Urothelium cell line (cell line): ENCODE data around the gene LTBP2.
A peak's percentile ranks its signal among the peaks of the same experiment; 100 is the strongest.

ENCODE experiments used
- DNase-seq: peaks from one replicate; pipeline ENCODE4 v3.0.0; 2011; ENCODE audit warnings: low spot score, mixed read lengths
- FAIRE-seq: peaks from 2 replicates; lab custom pipeline; 2011; peaks lifted over from hg19 to GRCh38; lab: Jason Lieb, UNC

The LTBP2 gene

DNA sequence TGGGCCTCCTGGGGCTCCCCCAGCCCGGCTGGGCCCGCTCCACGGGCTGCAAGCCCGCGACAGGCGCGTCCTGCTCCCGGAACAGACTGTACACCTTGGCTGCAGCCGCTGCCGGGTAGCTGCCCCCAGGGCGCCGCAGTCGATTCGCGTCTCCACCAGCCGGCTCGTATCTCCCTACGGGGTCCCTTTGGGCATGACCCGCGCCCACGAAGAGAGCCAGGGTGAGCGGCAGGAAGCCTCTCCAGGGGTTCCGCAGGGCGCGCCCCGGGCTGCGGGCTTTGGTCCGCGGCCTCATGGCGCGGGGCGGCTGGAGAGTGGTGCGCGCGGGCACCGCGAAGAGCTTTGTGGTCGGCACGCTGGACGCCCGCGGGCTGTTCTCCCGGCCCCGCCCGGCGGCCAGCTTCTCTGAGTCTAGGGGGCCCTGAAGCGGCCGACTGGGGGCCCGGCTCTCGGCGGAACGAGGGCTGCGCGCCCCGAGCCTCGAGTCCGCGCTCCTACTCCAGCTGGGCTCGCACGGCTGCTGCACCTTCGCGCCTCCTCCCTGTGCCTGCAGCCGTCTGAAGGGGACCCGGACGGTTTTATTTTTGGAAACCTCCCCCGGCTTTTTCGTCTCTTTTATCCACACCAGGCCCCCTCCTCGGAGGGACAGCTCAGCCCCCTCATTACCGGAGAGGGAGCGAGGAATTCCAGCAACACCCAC is at the start of gene LTBP2:
Gene LTBP2, minus strand, starts transcription at position 588 of the 700 bp plus-strand sequence. Its CDS starts 293 bp downstream, at position 295.
- FAIRE-seq (no peak), DNase-seq (no peak)

DNA sequence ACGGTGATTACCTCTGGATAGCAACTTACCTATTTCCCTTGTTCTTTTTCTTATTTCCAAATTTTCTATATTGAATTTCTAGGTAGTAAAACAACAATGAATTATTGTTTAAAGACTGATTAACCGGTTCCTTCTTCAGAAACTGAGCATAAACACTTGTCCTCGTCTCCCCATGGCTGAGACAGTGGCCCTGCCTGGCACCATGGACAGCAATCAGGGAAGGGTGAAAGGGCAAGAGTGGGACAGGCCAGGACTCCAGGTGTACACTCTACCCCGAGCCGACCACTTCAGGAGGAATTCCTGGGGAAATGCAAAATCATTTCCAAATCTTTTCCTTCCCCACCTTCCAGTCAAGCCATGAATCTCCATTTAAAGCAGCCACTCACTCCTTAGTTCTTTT is 48.8 kb upstream of the LTBP2 start:
- DNase-seq (no peak), FAIRE-seq (no peak)

DNA sequence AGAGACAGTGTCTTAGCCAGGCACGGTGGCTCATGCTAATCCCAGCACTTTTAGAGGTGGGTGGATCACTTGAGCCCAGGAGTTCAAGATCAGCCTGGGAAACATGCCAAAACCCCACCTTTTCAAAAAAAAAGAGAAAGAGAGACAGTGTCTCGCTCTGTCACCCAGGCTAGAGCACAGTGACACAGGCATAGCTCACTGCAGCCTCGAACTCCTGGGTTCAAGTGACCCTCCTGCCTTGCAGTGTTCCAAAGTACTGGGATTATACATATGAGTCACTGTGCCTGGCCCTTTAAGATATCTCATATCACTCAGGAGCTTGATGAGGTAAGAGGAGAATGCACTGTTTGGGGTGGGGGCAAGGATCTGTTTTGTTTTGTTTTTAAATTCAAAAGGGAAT is 48.1 kb upstream of the LTBP2 start:
- DNase-seq (no peak), FAIRE-seq (no peak)

DNA sequence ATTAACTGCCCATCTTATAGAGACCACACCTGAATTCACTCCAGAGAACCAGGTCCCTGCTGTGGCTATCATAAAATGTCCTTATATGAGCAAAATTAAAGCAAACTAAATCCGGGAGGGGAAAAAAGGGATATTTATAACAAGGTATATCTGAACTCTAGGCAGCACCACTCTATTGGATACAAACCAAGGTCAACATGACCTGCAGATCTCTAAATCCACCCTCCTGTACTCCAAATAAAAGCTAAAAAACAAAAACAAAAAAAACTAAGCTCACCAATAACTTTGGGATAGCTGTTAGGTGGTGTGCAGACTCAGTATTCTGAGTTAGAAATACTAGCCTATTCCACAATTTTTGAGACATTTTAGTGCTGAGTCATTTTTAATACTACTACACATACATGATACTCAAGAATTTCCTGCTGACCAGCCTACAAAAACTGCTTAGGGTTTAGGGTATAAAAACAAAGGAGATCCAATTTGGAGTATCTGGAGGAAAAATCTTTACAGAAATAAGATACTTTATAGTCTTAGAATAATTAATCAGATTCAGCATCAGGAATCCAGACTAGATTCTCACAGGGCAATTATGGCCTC is 46.6 kb upstream of the LTBP2 start:
- no peak for DNase-seq
- FAIRE-seq = no peak

DNA sequence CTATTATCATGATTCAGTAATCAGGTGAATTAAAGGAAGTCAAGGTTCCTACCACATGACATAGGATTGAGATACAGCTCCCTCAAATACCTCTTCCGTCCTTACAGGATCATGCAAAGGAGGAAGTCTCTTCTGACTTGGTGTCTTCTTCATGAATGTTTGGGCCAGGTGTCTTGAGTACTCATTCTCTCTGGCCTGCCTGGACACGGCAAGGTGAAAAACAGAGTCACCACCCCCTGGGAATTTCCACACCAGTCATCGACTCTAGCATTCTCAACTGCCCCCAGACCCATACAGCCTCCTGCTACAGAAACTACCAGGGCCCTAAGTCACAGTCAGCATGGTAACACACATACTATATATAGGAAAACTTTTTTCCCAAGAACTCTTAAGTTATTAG is 44.9 kb upstream of the LTBP2 start:
- DNase-seq (no peak), FAIRE-seq (no peak)

DNA sequence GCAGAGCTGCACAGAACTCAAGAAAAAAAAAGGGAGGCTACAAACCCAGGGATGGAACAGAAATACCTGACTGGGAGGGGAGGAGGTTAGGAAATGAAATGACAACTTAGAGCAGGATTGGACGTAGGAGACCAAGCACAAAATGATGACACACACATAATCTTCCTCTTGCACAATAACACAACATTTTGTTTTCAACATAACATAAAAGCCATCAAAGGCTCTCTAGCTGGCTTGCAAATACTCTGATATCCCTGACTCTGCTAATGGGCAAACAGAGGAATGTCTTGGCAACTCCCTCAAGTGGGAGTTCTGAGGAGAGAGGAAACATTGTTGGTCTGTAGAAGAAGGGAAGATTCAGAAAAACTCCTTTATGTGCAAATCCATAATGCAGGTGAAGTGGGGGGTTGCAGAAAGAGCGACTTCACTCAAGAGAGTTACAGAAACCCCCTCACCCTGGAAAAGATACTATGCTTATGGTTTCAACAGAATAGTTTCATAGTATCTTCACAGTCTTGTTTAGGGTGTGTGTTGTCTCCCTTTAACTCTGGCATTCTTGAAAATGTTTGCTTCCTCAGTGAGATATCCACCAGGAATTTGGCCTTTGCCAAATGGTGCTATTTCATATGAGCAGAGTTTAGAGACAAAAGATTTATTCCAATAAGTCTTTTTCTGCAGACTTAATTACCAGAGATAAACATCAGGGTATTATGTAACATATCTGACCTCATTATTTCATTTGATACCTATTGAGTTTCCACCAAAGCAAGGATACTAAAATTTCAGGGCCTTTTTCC is 43.8 kb upstream of the LTBP2 start:
- DNase-seq (no peak), FAIRE-seq (no peak)

DNA sequence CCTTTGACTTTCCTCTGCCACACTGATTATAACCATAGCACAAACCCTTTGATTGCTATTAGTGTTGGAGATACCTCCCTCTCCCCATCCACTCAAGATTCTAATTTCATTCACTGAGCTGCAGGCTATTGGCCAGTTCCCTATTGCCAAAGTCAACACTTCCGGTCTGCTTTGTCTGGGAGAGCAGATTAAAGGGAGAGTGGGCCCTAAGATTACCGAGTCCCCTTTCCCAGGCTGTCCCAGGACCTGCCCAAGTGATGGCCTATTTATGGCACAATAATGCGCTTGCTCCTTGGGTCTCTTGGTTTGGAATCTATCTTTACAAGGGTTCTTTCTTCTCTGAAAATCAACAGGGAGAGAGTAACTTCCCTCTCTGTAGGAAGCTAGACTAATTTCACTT is 42.9 kb upstream of the LTBP2 start:
- DNase-seq = no peak
- no peak for FAIRE-seq

DNA sequence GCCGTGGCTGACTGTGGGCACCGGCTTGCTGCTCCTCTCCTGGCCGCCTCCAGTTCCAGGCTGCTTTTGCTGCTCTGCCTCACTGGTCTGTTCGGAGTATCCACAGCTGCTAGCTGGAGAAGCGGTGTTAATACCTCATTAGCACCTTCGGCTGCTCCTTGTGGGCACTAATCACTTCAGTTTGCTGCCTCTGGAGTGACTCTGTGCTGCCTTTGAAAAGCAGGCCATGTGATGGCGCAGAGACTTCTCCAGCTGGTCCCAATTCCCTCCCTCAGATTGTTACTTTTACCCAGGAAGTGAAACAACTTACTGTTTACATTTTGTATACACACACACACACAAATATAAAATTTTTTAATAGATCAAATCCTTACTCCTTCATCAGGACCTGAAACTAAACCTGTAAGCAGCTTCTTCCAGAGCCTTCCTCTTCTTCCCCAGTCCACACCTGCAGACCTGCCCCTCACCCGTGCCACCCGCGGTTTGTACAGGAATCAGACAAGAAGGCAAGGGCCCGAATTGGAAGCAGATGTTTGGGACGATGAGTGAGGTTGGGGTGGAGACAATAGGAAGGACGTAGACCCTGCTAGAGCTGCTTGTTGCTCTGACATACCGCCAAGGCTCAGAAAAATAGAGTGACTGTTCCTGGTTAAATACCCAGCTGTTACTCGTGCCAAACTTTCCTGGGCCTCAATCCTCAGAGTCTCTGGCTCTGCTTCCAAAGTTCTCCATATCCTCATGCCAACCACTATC is 41.5 kb upstream of the LTBP2 start:
- DNase-seq (no peak), FAIRE-seq (no peak)

DNA sequence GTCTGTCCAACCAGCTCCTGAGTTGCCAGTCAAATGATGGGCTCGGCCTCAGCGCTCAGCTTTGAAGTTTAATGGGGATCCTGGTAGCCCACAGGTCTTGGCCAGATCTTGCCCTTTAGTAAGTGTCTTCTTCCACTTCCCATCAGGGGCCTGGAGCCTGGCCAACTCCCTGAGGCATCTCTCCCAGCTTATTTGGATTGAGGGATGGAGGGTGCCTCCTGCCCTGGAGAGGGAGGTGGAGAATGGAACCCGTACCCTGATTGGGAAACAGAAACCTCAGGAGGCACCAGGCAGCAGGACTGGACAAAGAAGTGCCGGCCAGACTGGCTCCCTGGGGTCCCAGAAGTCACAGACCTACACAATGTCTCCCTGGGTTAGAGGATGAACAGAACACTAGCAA is 40.5 kb upstream of the LTBP2 start:
- FAIRE-seq = no peak

DNA sequence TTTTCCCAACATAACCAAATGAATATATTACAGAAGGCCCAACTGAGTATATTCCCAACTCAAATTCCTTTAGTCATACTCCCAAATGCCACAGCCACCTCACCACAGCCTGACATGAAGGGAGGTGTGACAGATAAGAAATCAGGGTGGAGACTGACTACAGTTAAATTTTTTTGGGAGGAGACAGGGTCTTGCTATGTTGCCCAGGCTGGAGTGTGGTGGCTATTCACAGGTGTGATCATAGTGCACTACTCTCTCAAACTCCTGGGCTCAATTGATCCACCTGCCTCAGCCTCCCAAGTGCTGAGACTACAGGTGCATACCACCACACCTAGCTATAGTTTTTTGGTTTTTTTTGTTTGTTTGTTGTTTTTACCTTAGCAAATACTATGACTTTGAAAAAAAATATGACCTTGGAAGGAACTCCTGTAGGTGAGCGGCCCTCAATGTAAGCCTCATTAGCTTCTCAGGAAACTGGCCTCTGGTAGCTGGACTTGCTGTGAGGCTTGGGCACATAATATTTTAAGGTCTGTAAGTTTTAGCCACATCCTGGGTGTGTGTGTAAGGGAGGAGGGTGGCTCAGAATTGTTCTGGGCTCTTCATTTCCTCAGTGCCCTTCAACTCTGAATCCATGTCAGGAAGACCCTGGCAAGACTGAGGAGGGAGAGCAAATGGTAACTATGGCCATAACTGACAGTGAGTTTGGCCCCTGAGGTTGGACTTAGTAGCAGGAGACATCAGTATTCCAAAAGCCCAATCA is 39.1 kb upstream of the LTBP2 start:
- FAIRE-seq (no peak), DNase-seq (no peak)

More for the DNA sequence above, 40.5 kb upstream of the LTBP2 start:
- no peak for DNase-seq

DNA sequence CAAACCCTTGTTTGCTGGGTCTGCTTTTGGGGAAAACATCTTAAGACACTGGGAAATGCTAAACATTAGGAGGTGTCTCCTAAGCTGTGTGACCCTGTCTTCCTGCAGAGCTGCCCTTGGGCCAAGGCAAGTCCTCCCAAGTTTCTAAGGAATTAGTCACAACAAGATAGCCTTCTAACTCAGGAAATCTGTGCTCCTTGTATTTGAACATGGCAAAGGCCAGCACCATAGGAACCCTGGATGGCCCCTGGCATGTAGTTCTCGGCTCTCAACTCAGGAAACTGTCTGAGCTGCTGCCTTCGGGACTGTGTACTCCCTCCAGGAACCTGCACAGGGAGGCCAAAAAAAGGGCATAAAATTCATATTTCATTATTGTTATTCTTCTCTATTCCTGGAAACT is 37.6 kb upstream of the LTBP2 start:
- no peak for DNase-seq
- no peak for FAIRE-seq

DNA sequence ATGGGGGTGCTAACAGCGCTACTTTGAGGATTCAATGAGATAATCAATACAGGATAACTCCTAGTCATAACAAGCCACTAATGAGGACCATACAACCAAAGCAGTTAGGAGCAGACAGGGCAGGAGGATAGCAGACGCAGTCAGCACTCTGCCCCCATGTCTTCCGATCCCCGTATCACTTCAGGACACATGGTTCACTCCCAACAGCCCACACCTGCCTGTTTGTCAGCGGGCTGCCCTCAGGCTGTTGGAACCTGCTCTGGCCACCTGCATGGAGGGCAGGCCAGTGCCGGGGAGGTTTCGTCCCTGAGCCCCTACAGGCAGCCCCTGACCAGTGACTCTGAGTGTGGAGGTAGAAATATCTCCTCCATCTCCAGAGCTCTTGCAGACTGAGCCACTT is 37.1 kb upstream of the LTBP2 start:
- no peak for FAIRE-seq

DNA sequence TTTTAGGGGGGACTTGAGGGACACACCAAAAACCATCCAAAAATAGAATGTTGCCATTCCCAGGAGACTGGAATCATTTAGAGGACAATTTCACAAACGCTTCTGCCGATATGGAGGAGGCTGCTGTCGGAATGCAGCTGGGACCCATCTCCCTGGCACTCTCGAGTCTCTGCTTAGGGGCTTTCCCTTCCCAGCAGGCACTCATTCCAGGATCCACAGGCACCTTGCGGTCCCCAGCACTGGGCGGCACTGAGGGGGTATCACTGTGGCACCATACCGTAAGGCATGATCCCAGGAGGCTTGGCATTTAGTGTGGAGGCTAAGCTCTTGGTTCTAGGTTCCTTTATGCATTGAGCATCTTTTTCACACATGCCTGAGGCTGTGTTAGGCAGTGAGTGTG is 36.6 kb upstream of the LTBP2 start:
- FAIRE-seq (no peak), DNase-seq (no peak)

More for the DNA sequence above, 37.1 kb upstream of the LTBP2 start:
- DNase-seq = no peak

DNA sequence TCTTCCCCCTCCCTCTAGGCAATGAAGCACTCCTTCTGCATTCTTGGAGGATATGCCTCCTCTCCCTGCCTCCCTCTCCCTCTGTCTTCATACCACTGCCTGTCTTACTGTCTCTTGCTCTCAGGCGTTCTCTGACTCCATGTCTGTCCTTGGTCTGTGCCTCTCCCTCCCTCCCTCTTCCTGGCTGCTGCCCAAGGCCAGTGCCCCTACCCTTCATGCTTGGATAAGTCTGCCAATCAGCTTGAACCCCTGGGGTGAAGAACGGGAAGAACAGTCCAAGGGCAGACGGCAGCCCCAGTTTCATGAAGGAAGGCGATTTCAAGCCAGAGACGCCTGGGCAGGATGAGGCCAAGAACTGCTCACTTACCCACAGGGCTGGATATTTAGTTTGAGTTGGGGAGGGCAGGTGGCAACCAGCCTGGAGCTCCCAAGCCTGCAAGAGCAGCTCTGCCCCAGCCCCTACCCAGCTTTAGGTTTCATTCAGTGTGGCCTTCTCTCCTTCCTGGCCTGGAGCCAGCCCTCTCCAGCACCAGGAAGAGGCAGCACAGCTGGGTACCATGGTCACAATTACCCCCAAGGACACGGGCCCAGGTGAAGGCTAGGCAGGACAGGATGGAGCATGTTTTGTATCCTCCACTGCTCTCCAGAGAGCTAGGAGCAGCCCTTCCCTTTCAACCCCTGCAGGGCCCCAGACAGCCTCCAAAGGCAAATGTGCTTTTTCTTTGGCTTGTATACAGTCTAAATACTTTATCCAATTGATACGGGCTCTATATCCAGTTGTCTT is 35.8 kb upstream of the LTBP2 start:
- DNase-seq (no peak), FAIRE-seq (peak; percentile 27)

DNA sequence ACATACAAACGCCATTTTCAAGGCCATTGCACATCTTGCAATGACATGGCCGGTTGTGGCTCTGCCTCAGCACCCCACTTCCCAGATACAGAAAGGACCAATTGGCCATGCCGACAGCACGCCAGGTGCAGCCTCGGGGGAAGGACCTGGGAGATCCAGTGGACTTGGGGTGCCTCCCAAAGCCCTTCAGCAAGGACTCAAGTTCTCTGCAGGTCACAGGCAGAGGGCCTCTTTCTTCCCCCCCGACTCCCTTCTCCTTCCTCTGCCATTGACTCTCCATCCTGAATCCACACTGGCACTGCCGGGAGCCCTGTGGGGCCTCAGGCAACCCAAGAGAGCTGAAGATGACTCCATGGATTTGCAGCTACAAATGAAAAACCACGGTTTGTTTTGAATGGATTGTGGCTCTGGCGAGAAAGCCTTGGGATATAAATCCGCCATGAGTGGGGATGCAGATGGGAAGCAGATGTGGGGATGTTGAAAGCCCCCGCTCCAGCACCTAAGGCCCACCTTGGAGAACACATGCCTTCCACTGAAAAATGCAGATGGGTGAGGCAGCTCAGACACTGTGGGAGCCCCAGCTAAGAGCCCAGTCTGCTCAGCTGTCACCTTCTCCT is 35.1 kb upstream of the LTBP2 start:
- DNase-seq (no peak), FAIRE-seq (no peak)

DNA sequence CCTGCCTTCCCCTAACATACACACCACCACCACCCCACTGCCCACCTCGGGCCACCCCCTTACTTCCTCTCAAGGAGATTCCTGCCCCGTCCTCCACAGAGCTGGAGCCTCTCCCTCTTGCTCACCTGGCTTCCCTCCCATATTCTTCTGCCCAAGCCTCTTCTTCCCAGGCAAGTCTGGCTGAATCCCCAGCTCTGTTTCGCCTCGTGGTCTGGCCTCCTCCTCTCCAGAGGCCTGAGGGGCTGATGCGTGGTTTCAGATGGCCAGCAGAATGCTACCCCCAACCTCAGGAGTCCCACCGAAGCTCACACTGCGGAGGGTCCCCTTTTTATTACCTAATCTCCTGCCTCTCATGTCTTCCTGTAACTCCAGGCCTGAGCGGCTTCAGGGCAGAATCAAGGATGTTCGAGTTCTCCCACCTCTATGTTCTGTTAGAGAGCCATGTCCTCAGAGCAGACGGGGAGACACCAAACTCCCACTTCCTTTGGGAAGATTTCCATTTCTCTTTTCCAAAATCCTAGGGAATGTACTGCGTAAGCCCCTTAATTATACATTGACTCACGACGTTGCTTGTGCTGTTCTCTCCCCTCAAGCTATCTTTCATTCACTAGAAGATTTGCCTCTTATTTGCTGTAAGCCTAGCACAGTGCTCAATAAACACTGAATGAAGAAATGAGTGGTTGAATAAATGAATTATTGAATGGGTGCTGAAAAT is 33.9 kb upstream of the LTBP2 start:
- DNase-seq (no peak), FAIRE-seq (no peak)

DNA sequence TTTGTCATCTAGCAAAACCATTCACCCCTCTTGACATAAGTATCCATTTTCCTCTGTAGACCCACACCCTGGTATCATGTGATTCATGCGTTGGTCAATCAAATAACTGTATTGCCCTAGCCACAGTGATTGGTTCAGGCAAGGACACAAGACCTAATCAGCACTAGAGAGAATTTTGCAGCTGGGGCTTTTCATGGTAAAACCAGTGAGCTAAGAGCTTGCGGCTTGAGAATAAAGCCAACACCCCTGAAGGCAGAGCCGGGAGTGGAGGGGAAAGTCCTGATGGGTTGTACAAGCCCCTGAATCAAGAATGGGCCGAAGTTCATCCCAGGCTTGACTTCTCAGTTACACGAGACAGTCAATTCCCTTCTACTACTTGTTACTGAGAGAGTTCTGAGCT is 33.2 kb upstream of the LTBP2 start:
- no peak for DNase-seq
- FAIRE-seq = no peak

DNA sequence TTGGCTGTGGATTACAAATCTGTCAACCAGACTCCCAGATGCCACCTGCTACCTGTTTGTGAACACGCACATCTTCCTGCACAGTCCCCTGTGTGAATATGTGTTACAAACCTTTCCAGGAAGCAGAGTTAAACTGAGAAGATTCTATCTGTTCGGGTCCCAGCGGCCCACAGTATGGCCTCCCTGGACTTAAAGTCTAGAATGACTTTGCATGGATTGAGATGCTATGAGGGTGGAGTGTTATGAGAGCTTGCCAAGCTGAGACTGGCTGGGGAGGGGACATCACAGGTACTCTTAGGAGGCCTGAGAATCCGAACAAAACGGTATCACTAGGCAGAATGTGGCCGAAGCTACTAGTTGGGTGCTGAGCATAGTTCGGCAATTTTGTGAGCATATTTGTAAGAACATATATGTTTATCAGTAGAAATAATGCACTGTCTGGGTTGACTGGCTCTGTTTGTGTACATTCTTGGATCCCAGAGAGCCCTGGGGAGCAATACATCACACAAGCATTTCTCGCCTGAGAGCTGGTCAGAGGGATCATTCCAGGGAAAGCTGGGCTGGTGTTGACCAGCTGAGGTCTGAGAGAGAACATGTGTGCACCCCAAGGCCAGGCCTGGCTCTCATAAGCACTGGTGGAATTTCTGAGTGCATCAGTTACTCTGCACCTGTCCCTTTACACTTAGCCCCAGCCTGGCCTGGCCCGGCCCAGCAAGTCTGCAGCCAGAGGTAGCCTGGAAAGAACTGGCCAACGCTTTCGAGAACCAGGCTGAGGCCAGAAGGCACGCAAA is 29.8 kb upstream of the LTBP2 start:
- DNase-seq (no peak), FAIRE-seq (no peak)
